Measurements from ENCODE around the gene TTC33.

The TTC33 gene

GRCh38 chr5:40465416-40465815 is 290.3 kb downstream of the TTC33 start:
- no peak for DNase-seq

GRCh38 chr5:40464511-40464910 is 291.2 kb downstream of the TTC33 start:
- DNase-seq: no peak

Data from right forelimb (tissue), 1 donor.